ENCODE results near the gene MPND.

The MPND gene

GRCh38 chr19:4352701-4353121 is 9.3 kb downstream of the MPND start (continued):
- TF ChIP-seq BCL6B (tag by site-specific recombination; IDR thresholded peaks at IDR 0.05) (no peak), ZSCAN5A (tag by site-specific recombination; IDR thresholded peaks at IDR 0.05) (no peak), ZNF830 (tag by site-specific recombination; IDR thresholded peaks at IDR 0.05; ENCODE audit: low read depth) (no peak), ZNF692 (tag by site-specific recombination; IDR thresholded peaks at IDR 0.05) (0 out of 2 replicates have a peak, but pooled peaks have one; percentile 39), ZNF639 (tag by site-specific recombination; IDR thresholded peaks at IDR 0.05) (no peak), ZNF211 (tag by site-specific recombination; IDR thresholded peaks at IDR 0.05; ENCODE audit: low read depth) (no peak), ZBTB17 (tag by site-specific recombination; IDR thresholded peaks at IDR 0.05) (no peak), ZNF623 (tag by site-specific recombination; IDR thresholded peaks at IDR 0.05) (no peak), ZNF530 (tag by site-specific recombination; IDR thresholded peaks at IDR 0.05; ENCODE audit: low read depth) (no peak)

- Histone ChIP-seq H3K36me3 (ENCODE audit: control insufficient read depth in 2 of 2, insufficient read depth in 1 of 2, low read length in 2 of 2) (peaks cover 3 to 33% of the 10 kb centered on the region in 2 experiments; a peak in 2 of 3 replicates), H3K27ac (ENCODE audit: extremely low read depth, low read depth, low read length) (no peak overlapping the region), H3K4me1 (ENCODE audit: control insufficient read depth, insufficient read depth, low read length) (no peaks in the 10 kb centered on the region), H3K9me3 (ENCODE audit: control insufficient read depth, insufficient read depth, low read depth, low read length) (no peaks in the 10 kb centered on the region), H3K4me3 (ENCODE audit: low read depth, low read length) (no peak overlapping the region)
- ChIA-PET POLR2A (interaction anchor here (0.6 to 1.3 kb wide), 2 partner anchors 11 to 32 kb away, joined by 3 to 6 read pairs; no protein-coding TSS in a partner anchor), CTCF (interaction anchor here (0.6 to 5.0 kb wide), 4 partner anchors 7 to 456 kb away, joined by 3 to 92 read pairs (median 6); partner anchors contain the start of gene SH3GL1)
- no peak for TF ChIP-seq ZBTB11 (tag by site-specific recombination; conservative IDR thresholded peaks at IDR 0.05; ENCODE audit: low read depth)
- TF ChIP-seq YY2 (tag by site-specific recombination; IDR thresholded peaks at IDR 0.05): no peak
- peak; percentile 50; the same call in 1 of the 2 replicates for TF ChIP-seq ZNF10 (tag by site-specific recombination; IDR thresholded peaks at IDR 0.05)
- TF ChIP-seq ZNF341 (tag by site-specific recombination; IDR thresholded peaks at IDR 0.05; ENCODE audit: low read depth): peak; percentile 34; the same call in 1 of the 2 replicates
- no peak for TF ChIP-seq AEBP2 (tag by site-specific recombination; IDR thresholded peaks at IDR 0.05; ENCODE audit: borderline replicate concordance)
- no peak for TF ChIP-seq ZBTB48 (tag by site-specific recombination; IDR thresholded peaks at IDR 0.05)
Measured at GRCh38 chr19:4354282-4354681, 10.9 kb downstream of the MPND start.

Measured in HEK293 (cell line).